Right lobe of liver (tissue), 6 donors: ENCODE results near the gene WASHC2A. TPM values are rescaled to one million over a fixed set of nuclear protein-coding genes. Genes with fewer than 3 reads are reported as not detected.
"Not testable (repeated sequence)": the region's sequence is repeated elsewhere in the genome, so short reads cannot be mapped to it uniquely, and the experiment has no call there.

Experiments
- ATAC-seq, 4 donors: fragments of 200-7000 bp; cut with Tn5 transposase; one replicate each; pipeline ENCODE4 v1.9.1; 2020; ENCODE audit warnings: mild to moderate bottlenecking in 4 of 4, moderate library complexity in 4 of 4
- DNase-seq, 3 donors: peaks; one replicate each; pipeline ENCODE4 v3.0.0-alpha.2; 2020
- H3K27ac ChIP-seq, 3 donors: fragments of 200-600 bp; one replicate each; pipeline ENCODE4 v1.8.0; 2022
- H3K27me3 ChIP-seq, 2 donors: fragments of 200-600 bp; one replicate each; pipeline ENCODE4 v1.8.0; 2022
- H3K36me3 ChIP-seq, 4 donors: fragments of 200-600 bp; sonication (generic) in 1 of 4; one replicate each; pipeline versions ENCODE4 v1.5.1 to v1.8.0; 2017 to 2022; ENCODE audit warnings: control low read depth in 1 of 4
- H3K4me1 ChIP-seq, 4 donors: fragments of 200-600 bp; sonication (generic) in 1 of 4; one replicate each; pipeline versions ENCODE4 v1.5.1 to v1.8.0; 2017 to 2022; ENCODE audit warnings: control low read depth in 1 of 4
- H3K4me3 ChIP-seq, 3 donors: fragments of 200-600 bp; one replicate each; pipeline ENCODE4 v1.8.0; 2022
- H3K9me3 ChIP-seq, 4 donors: fragments of 200-600 bp; sonication (generic) in 1 of 4; one replicate each; pipeline versions ENCODE4 v1.5.1 to v1.8.0; 2017 to 2022; ENCODE audit warnings: control low read depth in 1 of 4
- POLR2A ChIP-seq: fragments of 450-650 bp; IDR thresholded peaks from one replicate; pipeline ENCODE4 v1.6.1; 2017; ENCODE audit warnings: antibody characterized with exemption, mild to moderate bottlenecking
- WGBS: methylation state at CpG from one replicate; pipeline ENCODE4 v1.1.6; 2018; ENCODE audit warnings: low coverage, low lambda C conversion rate; ENCODE audit not compliant: insufficient coverage; ENCODE audit errors: missing lambda C conversion rate; 5-methylcytosine and 5-hydroxymethylcytosine counted together
- intact Hi-C, 2 donors: fragments of 100-400 bp; cut with DNase I; formaldehyde crosslinking; loops; one replicate each; pipeline versions ENCODE4 v1.11.2 to v1.14.1; 2022
- total RNA-seq, 6 experiments: library from RNA; depleted of rRNA in 2 of 6; stranded (reverse); fragments of >200 nt in 2 of 6; fragmentation: NEBNext Ultra II Directional in 3 of 6; extraction: Animal tissue kit (Norgen Biotek cat#: 25700) in 3 of 6; gene quantifications; one replicate each; pipeline versions ENCODE4 v1.1.0 to v1.2.4, GENCODE V29; 2016 to 2023
- TF ChIP-seq, protein P1 (sequence below), 4 donors: fragments of 200-600 bp in 3 of 4; fragments of 450-650 bp in 1 of 4; IDR thresholded peaks; one replicate each; pipeline versions ENCODE4 v1.5.1 to v1.8.0; 2016 to 2022; ENCODE audit warnings: antibody characterized with exemption in 4 of 4, mild to moderate bottlenecking in 2 of 4
- donor health status: DM: no; HTN: yes; CAD: no.
- donor health status: DM: no; HTN: no; CAD: no.
- donor health status: DM: no; HTN: no; CAD: no.
- donor health status: DM: no; HTN: yes; CAD: no.
- donor health status: DM: no; HTN: yes; CAD: no.

Gene WASHC2A
- total RNA-seq, 6 experiments from 2014 or later, result 9.5 to 26.1 (median 19.7) TPM

DNA sequence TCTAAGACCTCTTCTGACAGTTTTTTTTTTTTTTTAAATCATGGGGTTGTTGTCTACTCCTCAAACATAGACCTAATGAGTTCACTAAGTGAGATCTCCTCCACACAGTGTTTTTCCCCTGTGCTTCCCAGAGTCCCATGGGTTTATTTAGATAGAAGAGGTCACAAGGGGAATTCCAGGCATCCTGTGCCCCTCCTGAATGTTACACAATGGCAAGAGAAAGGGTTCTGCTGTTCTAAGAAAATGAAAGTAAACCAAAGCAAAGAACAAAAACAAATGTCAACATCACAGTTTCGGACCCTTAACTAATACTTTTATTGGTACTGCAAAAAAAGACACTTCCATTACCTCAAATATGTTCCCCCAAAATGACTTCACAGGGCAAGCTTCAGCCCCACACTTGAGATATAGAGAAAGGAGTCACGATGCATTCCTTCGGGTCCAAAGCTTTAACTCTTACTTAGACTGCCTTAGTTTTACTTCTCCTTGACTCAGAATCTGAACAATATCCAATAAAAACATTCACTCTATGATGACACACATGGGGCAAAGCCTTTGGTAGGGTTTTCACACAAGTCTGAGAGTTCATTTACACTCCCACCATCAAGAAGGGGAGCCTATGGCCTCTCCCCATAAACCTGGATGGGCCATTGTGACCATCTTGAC lies 15.6 kb upstream of the WASHC2A start:
- intact Hi-C loops, DNase-seq, H3K27me3 ChIP-seq, H3K4me1 ChIP-seq, H3K9me3 ChIP-seq, H3K36me3 ChIP-seq, H3K4me3 ChIP-seq, H3K27ac ChIP-seq: not testable (repeated sequence)
- WGBS, result 22% methylated on average over 3 of the region's 3 CpGs
- peak in 3 of 4 donors; percentile 87 to 95 (median 89) for ATAC-seq

DNA sequence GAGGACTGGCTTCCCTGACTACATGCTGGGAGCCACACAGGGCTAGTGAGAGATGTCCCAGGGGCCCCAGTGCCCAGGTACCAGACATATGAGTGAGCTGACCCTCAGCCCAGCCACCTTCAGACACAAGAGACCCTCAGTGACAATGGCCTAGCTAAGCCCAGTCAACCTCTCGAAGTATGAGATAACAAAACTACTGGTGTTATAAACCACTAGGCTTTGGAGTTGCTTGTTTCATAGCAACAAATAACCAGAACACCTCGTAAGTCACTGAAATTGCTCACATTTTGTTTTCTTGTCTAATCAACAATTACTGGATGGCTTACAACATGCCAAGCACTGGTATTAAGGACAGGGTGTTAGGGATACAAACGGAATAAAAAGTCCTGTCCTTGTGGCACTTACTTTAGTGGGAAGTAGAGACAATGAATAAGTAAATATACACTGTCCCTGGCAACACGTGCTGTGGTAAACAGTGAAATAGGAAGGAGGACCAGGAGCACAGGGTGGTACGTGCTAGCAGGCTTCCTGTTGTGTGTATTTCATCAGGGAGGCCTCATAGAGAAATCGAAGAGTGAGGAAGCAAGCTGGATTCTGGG lies 14.9 kb upstream of the WASHC2A start:
- H3K27me3 ChIP-seq, H3K36me3 ChIP-seq, H3K4me1 ChIP-seq, DNase-seq, H3K9me3 ChIP-seq, intact Hi-C loops, H3K27ac ChIP-seq, H3K4me3 ChIP-seq: not testable (repeated sequence)
- WGBS, result 74% methylated on average over 5 of the region's 6 CpGs
- peak in 2 of 4 donors; percentile 13 to 36 for ATAC-seq

DNA sequence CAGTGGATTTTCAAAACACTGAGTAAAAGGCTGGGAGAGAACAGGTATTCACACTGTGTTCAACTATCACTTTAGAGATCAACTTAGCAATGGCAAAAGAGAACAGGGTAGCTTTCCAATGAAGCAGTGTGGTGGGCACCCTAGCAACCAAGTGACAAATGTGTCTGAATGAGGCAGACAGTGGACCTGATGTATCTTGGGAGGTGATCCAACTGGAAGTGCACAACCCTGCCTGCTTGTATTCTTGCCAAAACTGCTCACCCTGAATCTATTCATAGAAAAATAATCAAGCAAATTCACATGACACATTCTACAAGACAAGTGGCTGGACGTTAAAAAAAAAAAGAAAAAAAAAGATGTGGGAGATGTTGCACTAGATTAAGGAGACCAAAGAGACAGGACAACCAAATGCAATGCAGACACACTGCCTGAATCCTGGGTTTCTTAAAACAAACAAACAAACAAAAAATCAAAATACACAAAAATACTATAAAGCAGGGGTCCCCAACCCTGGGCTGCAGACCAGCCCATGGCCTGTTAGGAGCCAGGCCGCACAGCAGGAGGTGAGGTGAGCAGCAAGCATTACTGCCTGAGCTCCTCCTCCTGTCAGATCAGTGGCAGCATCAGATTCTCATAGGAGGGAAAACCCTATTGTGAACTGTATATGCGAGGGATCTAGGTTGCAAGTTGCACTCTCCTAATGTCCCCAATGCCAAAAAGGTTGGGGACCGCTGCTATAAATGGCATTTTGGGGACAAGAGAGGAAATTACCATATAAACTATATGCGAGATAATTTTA lies 12.1 kb upstream of the WASHC2A start:
- H3K27ac ChIP-seq, H3K4me1 ChIP-seq, H3K36me3 ChIP-seq, ATAC-seq, DNase-seq, intact Hi-C loops, H3K9me3 ChIP-seq, H3K4me3 ChIP-seq, H3K27me3 ChIP-seq: not testable (repeated sequence)
- 71% methylated on average over 5 of the region's 5 CpGs for WGBS

DNA sequence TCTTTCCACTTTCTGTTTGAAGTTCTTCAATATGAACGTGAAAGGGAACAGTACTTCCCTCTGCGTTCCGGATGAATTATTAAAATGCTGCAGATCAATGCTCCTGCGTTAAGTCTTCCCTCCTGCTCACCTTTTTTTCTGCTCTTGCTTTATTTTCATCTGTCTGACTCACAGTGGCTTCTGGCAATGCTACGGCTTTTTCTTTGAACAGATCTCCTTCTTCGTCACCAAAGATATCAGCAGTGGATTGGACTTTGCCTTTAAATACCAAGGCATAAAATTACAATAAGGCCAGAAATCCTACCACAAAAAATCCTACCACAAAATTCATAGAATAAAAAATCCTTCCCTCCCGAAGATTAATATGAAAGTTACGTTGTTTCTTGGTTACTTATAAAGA lies 11.1 kb upstream of the WASHC2A start:
- ATAC-seq, H3K4me3 ChIP-seq, H3K9me3 ChIP-seq, H3K4me1 ChIP-seq, H3K27ac ChIP-seq, H3K27me3 ChIP-seq, H3K36me3 ChIP-seq, DNase-seq, intact Hi-C loops: not testable (repeated sequence)
- 61% methylated on average over 8 of the region's 8 CpGs for WGBS

DNA sequence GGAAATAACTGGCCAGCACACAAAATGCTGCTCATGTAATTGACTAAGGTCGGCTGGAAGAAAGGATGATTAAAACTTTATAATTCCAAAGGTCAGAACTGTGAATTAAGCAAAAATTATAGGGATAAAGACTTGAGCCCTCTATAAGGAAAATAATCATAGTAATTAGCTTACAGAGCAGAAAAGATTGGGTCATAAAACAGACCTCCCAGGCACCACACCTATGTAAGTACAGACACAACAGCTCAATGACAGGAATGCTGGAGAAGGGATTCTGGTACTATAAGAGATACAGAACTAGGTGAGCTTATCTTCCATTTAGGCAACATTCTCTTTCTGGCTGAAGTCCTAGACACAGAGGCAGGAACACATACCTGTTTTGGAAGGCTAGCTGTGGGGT lies 9.0 kb upstream of the WASHC2A start:
- H3K4me3 ChIP-seq, H3K9me3 ChIP-seq, ATAC-seq, DNase-seq, intact Hi-C loops, H3K27ac ChIP-seq, H3K36me3 ChIP-seq, H3K4me1 ChIP-seq, H3K27me3 ChIP-seq: not testable (repeated sequence)
- WGBS, result no CpG with 5 or more reads among the region's 1 CpG

DNA sequence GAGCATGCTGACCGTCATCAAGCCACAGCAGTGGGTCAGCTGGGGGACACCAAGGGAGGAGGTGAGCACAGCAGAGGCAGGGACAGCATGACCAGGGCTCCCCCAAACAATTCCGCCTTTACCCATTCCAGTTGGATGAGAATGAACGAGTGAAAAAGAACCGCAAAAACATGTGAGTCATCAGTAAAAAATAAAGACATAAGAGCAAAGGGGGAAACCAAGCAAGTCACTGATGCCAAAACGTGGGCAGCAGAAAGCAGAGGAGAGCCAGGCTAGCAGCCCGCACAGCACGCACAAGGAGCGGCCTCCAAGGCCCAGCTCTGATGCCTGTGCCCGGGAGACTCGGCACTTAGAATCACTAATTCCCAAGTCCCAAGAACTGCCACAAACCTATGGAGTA lies 7.8 kb upstream of the WASHC2A start:
- intact Hi-C loops, ATAC-seq, H3K36me3 ChIP-seq, H3K4me3 ChIP-seq, H3K4me1 ChIP-seq, H3K9me3 ChIP-seq, H3K27ac ChIP-seq, H3K27me3 ChIP-seq, DNase-seq: not testable (repeated sequence)
- WGBS, result 70% methylated on average over 5 of the region's 10 CpGs

DNA sequence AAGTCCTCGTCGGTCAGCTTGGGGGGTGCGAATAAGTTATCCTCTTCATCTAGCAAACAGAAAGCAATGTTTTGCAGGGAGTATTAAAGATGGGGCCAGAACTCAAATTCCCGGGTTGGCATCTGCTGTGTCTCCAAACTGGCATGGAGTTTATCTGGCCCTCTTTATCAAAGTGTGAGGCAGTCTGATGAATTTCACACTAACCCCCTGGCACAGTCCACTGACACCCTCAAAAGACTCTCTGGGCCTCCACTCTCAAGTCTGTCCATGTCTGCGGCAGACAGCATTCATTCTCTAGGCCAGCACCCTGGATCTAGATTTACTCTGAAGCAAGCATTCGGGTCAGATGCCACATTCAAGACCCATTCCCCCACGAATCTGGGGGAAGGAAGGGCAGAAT lies 6.2 kb upstream of the WASHC2A start:
- H3K9me3 ChIP-seq, intact Hi-C loops, ATAC-seq, DNase-seq, H3K27me3 ChIP-seq, H3K27ac ChIP-seq, H3K4me1 ChIP-seq, H3K36me3 ChIP-seq, H3K4me3 ChIP-seq: not testable (repeated sequence)
- WGBS, result 17% methylated on average over 1 of the region's 7 CpGs

DNA sequence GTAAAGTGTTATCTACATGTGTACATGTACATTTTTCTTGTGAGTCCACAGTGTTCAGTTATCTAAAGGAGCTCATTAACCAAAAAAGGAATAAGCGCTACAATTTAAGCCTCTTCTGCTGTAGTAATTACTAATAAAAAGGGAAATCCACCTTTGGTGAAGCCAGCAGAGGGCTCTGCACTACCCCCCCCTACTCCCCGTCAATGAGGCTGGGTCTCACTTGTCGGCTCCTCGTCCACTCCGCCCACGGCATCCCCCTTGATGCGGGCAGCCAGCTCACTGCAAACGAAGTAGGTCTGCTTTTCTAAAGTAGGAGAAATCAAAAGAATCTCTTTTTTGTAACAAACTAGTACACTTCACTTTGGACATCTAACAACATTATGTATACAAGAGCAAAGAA lies 4.7 kb upstream of the WASHC2A start:
- 29% methylated on average over 8 of the region's 8 CpGs for WGBS
- DNase-seq (no peak), ATAC-seq (no peak)
- intact Hi-C loops, result no loop called here
- Histone ChIP-seq H3K27ac (no peak overlapping the region), H3K4me1 (peaks cover 0 to 3% (median 0%) of the 10 kb centered on the region in 4 donors), H3K27me3 (no peaks in the 10 kb centered on the region), H3K9me3 (no peaks in the 10 kb centered on the region), H3K4me3 (no peak overlapping the region), H3K36me3 (no peaks in the 10 kb centered on the region)
- no peak for TF ChIP-seq POLR2A
- TF ChIP-seq, protein P1, sequence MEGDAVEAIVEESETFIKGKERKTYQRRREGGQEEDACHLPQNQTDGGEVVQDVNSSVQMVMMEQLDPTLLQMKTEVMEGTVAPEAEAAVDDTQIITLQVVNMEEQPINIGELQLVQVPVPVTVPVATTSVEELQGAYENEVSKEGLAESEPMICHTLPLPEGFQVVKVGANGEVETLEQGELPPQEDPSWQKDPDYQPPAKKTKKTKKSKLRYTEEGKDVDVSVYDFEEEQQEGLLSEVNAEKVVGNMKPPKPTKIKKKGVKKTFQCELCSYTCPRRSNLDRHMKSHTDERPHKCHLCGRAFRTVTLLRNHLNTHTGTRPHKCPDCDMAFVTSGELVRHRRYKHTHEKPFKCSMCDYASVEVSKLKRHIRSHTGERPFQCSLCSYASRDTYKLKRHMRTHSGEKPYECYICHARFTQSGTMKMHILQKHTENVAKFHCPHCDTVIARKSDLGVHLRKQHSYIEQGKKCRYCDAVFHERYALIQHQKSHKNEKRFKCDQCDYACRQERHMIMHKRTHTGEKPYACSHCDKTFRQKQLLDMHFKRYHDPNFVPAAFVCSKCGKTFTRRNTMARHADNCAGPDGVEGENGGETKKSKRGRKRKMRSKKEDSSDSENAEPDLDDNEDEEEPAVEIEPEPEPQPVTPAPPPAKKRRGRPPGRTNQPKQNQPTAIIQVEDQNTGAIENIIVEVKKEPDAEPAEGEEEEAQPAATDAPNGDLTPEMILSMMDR (IDR thresholded peaks at IDR 0.05), result no peak

DNA sequence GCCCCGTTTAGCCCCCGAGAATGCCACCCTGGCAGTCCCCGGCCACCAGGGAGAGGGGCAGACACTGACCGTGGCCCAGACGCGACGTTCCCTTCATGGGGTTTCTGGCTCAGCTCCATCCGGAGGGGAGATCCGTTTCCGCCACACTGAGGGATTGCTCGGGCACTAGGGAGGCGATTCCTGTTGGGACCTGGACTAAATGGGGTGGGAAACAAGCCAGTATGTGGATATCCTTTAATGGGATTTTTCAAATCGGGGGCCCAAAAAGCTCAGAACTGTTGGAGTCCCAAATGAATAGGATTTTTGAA lies 552 bp downstream of the WASHC2A start:
- H3K36me3 ChIP-seq, H3K27me3 ChIP-seq, DNase-seq, H3K9me3 ChIP-seq, H3K4me1 ChIP-seq, intact Hi-C loops: not testable (repeated sequence)
- WGBS, result no CpG with 5 or more reads among the region's 13 CpGs
- Histone ChIP-seq H3K27ac (peak overlapping the region in 2 of 3 donors; percentile 69 to 72), H3K4me3 (peak overlapping the region; percentile 65 to 83 (median 80))
- peak in 2 of 4 donors; percentile 20 to 51 for ATAC-seq

DNA sequence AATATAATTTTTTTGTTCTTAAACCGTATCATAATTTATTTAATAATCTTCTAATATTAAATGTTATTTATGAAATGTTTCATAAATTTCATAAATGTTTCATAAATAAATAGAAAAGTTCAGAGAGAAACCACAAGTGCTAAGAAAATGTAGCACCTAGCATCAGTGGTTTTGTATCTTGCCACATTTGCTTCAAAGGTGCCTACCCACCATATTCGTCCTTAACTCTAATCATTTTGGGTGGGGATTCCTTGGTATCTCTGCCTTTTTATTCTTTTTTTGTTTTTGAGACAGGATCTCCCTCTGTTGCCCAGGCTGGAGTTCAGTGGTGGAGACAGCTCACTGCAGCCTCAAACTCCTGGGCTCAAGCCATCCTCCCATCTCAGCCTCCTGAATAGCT lies 7.4 kb downstream of the WASHC2A start:
- intact Hi-C loops, ATAC-seq: not testable (repeated sequence)
- 80% methylated on average over 1 of the region's 2 CpGs for WGBS

More for the DNA sequence above, 7.4 kb downstream of the WASHC2A start:
- DNase-seq, H3K36me3 ChIP-seq, H3K9me3 ChIP-seq, H3K27me3 ChIP-seq, H3K4me1 ChIP-seq, H3K4me3 ChIP-seq, H3K27ac ChIP-seq: not testable (repeated sequence)
